Right atrium auricular region (tissue), 2 donors: Measurements from ENCODE around the gene DPP4. TPM values are rescaled to one million over a fixed set of nuclear protein-coding genes. Genes with fewer than 3 reads are reported as not detected.

Source experiments
- DNase-seq: peaks from one replicate; pipeline ENCODE4 v3.0.0-alpha.2; 2019; ENCODE audit warnings: low spot score
- H3K27ac ChIP-seq, 2 donors: fragments of 200-600 bp; sonication (generic); 1 replicate in 1 of 2; 2 replicates in 1 of 2; pipeline ENCODE4 v1.5.1; 2016 to 2019
- H3K27me3 ChIP-seq, 2 donors: fragments of 200-600 bp; sonication (generic); one replicate each; pipeline versions ENCODE4 v1.5.1 to v1.6.0; 2017 to 2019
- H3K36me3 ChIP-seq: fragments of 200-600 bp; sonication (generic); one replicate; pipeline ENCODE4 v1.5.1; 2016
- H3K4me1 ChIP-seq, 2 donors: fragments of 200-600 bp; sonication (generic); one replicate each; pipeline versions ENCODE4 v1.5.1 to v1.6.0; 2017 to 2019
- H3K4me3 ChIP-seq, 2 donors: fragments of 200-600 bp; sonication (generic); 1 replicate in 1 of 2; 2 replicates in 1 of 2; pipeline ENCODE4 v1.5.1; 2017 to 2019; ENCODE audit warnings: mild to moderate bottlenecking in 1 of 2, moderate library complexity in 1 of 2
- H3K9me3 ChIP-seq, 2 donors: fragments of 200-600 bp; sonication (generic); one replicate each; pipeline ENCODE4 v1.5.1; 2019
- total RNA-seq, 2 donors: library from RNA; depleted of rRNA; stranded (reverse); fragments of >200 nt; gene quantifications; one replicate each; pipeline ENCODE4 v1.1.0, GENCODE V29; 2016
- TF ChIP-seq, protein P1 (sequence below), 2 donors: fragments of 200-600 bp; sonication (generic); IDR thresholded peaks; one replicate each; pipeline ENCODE4 v1.5.1; 2019; ENCODE audit warnings: antibody characterized with exemption in 2 of 2

The DPP4 gene
- total RNA-seq, 2 donors from 2014 or later: 4.5 to 6.8 TPM

DNA sequence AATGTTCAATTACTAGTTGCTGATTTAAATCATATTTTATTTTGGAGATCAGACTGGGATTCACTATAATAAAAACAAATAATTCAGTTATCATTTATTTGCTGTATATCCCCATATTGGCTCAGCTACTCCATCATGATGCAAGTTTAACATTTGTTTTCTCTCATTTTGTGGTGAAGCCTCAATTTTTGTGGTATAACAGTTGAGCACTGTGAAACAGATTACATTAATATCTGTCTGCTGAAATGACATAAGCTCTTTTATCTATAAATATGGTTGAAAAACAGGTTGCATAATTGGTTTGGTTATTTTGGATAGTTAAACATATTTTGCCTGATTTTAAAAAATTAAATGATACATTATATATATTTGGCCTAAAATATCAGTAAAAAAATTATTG is 67.7 kb downstream of the DPP4 start:
- TF ChIP-seq, protein P1, sequence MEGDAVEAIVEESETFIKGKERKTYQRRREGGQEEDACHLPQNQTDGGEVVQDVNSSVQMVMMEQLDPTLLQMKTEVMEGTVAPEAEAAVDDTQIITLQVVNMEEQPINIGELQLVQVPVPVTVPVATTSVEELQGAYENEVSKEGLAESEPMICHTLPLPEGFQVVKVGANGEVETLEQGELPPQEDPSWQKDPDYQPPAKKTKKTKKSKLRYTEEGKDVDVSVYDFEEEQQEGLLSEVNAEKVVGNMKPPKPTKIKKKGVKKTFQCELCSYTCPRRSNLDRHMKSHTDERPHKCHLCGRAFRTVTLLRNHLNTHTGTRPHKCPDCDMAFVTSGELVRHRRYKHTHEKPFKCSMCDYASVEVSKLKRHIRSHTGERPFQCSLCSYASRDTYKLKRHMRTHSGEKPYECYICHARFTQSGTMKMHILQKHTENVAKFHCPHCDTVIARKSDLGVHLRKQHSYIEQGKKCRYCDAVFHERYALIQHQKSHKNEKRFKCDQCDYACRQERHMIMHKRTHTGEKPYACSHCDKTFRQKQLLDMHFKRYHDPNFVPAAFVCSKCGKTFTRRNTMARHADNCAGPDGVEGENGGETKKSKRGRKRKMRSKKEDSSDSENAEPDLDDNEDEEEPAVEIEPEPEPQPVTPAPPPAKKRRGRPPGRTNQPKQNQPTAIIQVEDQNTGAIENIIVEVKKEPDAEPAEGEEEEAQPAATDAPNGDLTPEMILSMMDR (IDR thresholded peaks at IDR 0.05): no peak
- Histone ChIP-seq H3K9me3 (no peaks in the 10 kb centered on the region), H3K4me1 (no peaks in the 10 kb centered on the region), H3K27ac (no peak overlapping the region), H3K36me3 (no peaks in the 10 kb centered on the region), H3K27me3 (no peaks in the 10 kb centered on the region), H3K4me3 (no peak overlapping the region)
- no peak for DNase-seq

GRCh38 chr2:162004031-162004430 is 70.0 kb downstream of the DPP4 start:
- no peak overlapping the region for H3K4me3 ChIP-seq
- no peak for DNase-seq
- TF ChIP-seq, protein P1 (IDR thresholded peaks at IDR 0.05): no peak

GRCh38 chr2:162002623-162003235 is 71.3 kb downstream of the DPP4 start:
- H3K27me3 ChIP-seq: no peaks in the 10 kb centered on the region
- TF ChIP-seq, protein P1 (IDR thresholded peaks at IDR 0.05): no peak
- no peak overlapping the region for H3K4me3 ChIP-seq
- H3K9me3 ChIP-seq: no peaks in the 10 kb centered on the region
- no peak for DNase-seq
- no peak overlapping the region for H3K27ac ChIP-seq
- no peaks in the 10 kb centered on the region for H3K36me3 ChIP-seq
- H3K4me1 ChIP-seq: no peaks in the 10 kb centered on the region

More at GRCh38 chr2:162004031-162004430, 70.0 kb downstream of the DPP4 start:
- H3K27ac ChIP-seq: no peak overlapping the region
- no peaks in the 10 kb centered on the region for H3K9me3 ChIP-seq
- H3K36me3 ChIP-seq: no peaks in the 10 kb centered on the region
- no peaks in the 10 kb centered on the region for H3K4me1 ChIP-seq
- no peaks in the 10 kb centered on the region for H3K27me3 ChIP-seq

- Histone ChIP-seq H3K9me3 (no peaks in the 10 kb centered on the region), H3K4me3 (no peak overlapping the region), H3K36me3 (no peaks in the 10 kb centered on the region), H3K27ac (no peak overlapping the region), H3K4me1 (no peaks in the 10 kb centered on the region), H3K27me3 (no peaks in the 10 kb centered on the region)
- no peak for DNase-seq
- TF ChIP-seq, protein P1 (IDR thresholded peaks at IDR 0.05): no peak
Measured at GRCh38 chr2:162000431-162000830, 73.6 kb downstream of the DPP4 start.

GRCh38 chr2:161999321-161999720 is 74.7 kb downstream of the DPP4 start:
- TF ChIP-seq, protein P1 (IDR thresholded peaks at IDR 0.05): no peak
- Histone ChIP-seq H3K27ac (no peak overlapping the region), H3K27me3 (no peaks in the 10 kb centered on the region), H3K4me3 (no peak overlapping the region), H3K36me3 (no peaks in the 10 kb centered on the region), H3K9me3 (no peaks in the 10 kb centered on the region), H3K4me1 (no peaks in the 10 kb centered on the region)
- no peak for DNase-seq

- H3K4me3 ChIP-seq: no peak overlapping the region
- no peaks in the 10 kb centered on the region for H3K27me3 ChIP-seq
- TF ChIP-seq, protein P1 (IDR thresholded peaks at IDR 0.05): no peak
- H3K27ac ChIP-seq: no peak overlapping the region
- H3K36me3 ChIP-seq: no peaks in the 10 kb centered on the region
- DNase-seq: no peak
- no peaks in the 10 kb centered on the region for H3K4me1 ChIP-seq
- H3K9me3 ChIP-seq: no peaks in the 10 kb centered on the region
Measured at GRCh38 chr2:161998857-161999256, 75.2 kb downstream of the DPP4 start.
